ENCODE results near the gene TET3. TPM values are rescaled to one million over a fixed set of nuclear protein-coding genes. Genes with fewer than 3 reads are reported as not detected.

The TET3 gene
- total and polyA plus RNA-seq, 2 experiments from 2014 or later: 3.6 to 19.9 TPM

GRCh38 chr2:73949802-73950201, 34.9 kb upstream of the TET3 start:
- Histone ChIP-seq H3K27ac (ENCODE audit: low read depth) (no peak overlapping the region; the same call in 1 of the 2 replicates), H3K4me1 (ENCODE audit: insufficient read depth) (no peaks in the 10 kb centered on the region), H2AFZ (no peak overlapping the region), H3K36me3 (ENCODE audit: insufficient read depth) (peaks cover 46% of the 10 kb centered on the region), H3K79me2 (replicated peaks; ENCODE audit: insufficient read depth) (peaks cover 22% of the 10 kb centered on the region), H3K27me3 (ENCODE audit: insufficient read depth) (no peaks in the 10 kb centered on the region), H3F3A (replicated peaks; ENCODE audit: low read depth) (no peaks in the 10 kb centered on the region), H3K4me3 (no peak overlapping the region), H4K20me1 (replicated peaks; ENCODE audit: insufficient read depth) (peaks cover 33% of the 10 kb centered on the region), H3K4me2 (no peak overlapping the region), H3K9me2 (ENCODE audit: insufficient read depth) (no peaks in the 10 kb centered on the region)
- Mint-ChIP-seq H3K4me1 (no peaks in the 10 kb centered on the region), H3K9me3 (no peaks in the 10 kb centered on the region), H3K36me3 (ENCODE audit: low read depth) (peaks cover 60% of the 10 kb centered on the region), H3K27ac (no peak overlapping the region), H3K4me3 (no peak overlapping the region), H3K27me3 (ENCODE audit: insufficient read depth, low read depth, poor library complexity) (no peaks in the 10 kb centered on the region)
- TF ChIP-seq NANOG (IDR thresholded peaks at IDR 0.05; ENCODE audit: borderline replicate concordance) (no peak), ZNF114 (CRISPR knock-in tag; IDR thresholded peaks at IDR 0.05) (no peak), REST (IDR thresholded peaks at IDR 0.05; ENCODE audit: unreplicated experiment) (no peak), CTCF (conservative IDR thresholded peaks at IDR 0.05; ENCODE audit: low read depth in 2 of 2) (no peak), ZNF462 (CRISPR knock-in tag; IDR thresholded peaks at IDR 0.05) (no peak), ZNF331 (CRISPR knock-in tag; IDR thresholded peaks at IDR 0.05; ENCODE audit: low read depth) (no peak), EZH2phosphoT487 (IDR thresholded peaks at IDR 0.05; ENCODE audit: unreplicated experiment) (no peak), POLR2AphosphoS5 (IDR thresholded peaks at IDR 0.05; ENCODE audit: low read depth) (no peak), JUNB (IDR thresholded peaks at IDR 0.05; ENCODE audit: unreplicated experiment) (no peak), CREB1 (CRISPR knock-in tag; IDR thresholded peaks at IDR 0.05; ENCODE audit: low read depth) (no peak)
- DNase-seq (ENCODE audit: low spot score) (no peak), ATAC-seq (no peak)
